Measurements from ENCODE around the gene NAB1.

Gene NAB1

GRCh38 chr2:190716176-190716807 lies 67.4 kb downstream of the NAB1 start:
- no peak for DNase-seq (ENCODE audit: low read depth)
- H3K4me3 ChIP-seq (ENCODE audit: low read depth, low read length) = no peak overlapping the region
- no peak for TF ChIP-seq CTCF (IDR thresholded peaks at IDR 0.05; ENCODE audit: low read depth, low read length, missing control alignments)

- H3K4me3 ChIP-seq (ENCODE audit: low read depth, low read length) = no peak overlapping the region
- DNase-seq (ENCODE audit: low read depth) = no peak
- no peak for TF ChIP-seq CTCF (IDR thresholded peaks at IDR 0.05; ENCODE audit: low read depth, low read length, missing control alignments)
These were observed 68.4 kb downstream of the NAB1 start for GRCh38 chr2:190717306-190717705.

GRCh38 chr2:190717764-190718651 lies 69.1 kb downstream of the NAB1 start:
- H3K4me3 ChIP-seq (ENCODE audit: low read depth, low read length) = no peak overlapping the region
- DNase-seq (ENCODE audit: low read depth) = no peak
- TF ChIP-seq CTCF (IDR thresholded peaks at IDR 0.05; ENCODE audit: low read depth, low read length, missing control alignments) = no peak

- no peak for TF ChIP-seq CTCF (IDR thresholded peaks at IDR 0.05; ENCODE audit: low read depth, low read length, missing control alignments)
- DNase-seq (ENCODE audit: low read depth) = no peak
- H3K4me3 ChIP-seq (ENCODE audit: low read depth, low read length) = no peak overlapping the region
These were observed 70.0 kb downstream of the NAB1 start for GRCh38 chr2:190718652-190719526.

GRCh38 chr2:190720276-190720675 lies 71.4 kb downstream of the NAB1 start:
- TF ChIP-seq CTCF (IDR thresholded peaks at IDR 0.05; ENCODE audit: low read depth, low read length, missing control alignments) = no peak
- no peak for DNase-seq (ENCODE audit: low read depth)
- no peak overlapping the region for H3K4me3 ChIP-seq (ENCODE audit: low read depth, low read length)

GRCh38 chr2:190720691-190721090 lies 71.8 kb downstream of the NAB1 start:
- no peak for DNase-seq (ENCODE audit: low read depth)
- no peak overlapping the region for H3K4me3 ChIP-seq (ENCODE audit: low read depth, low read length)
- no peak for TF ChIP-seq CTCF (IDR thresholded peaks at IDR 0.05; ENCODE audit: low read depth, low read length, missing control alignments)

Measured in GM12864 (cell line).